GM12878 (cell line): Measurements from ENCODE around the gene MAP3K5. TPM values are rescaled to one million over a fixed set of nuclear protein-coding genes. Genes with fewer than 3 reads are reported as not detected.
A peak's percentile ranks its signal among the peaks of the same experiment; 100 is the strongest.

Experiments
- ATF2 ChIP-seq: IDR thresholded peaks from 2 replicates; pipeline ENCODE4 v1.6.1; 2012; ENCODE audit warnings: low read length, inconsistent platforms
- BRCA1 ChIP-seq: IDR thresholded peaks from 2 replicates; pipeline ENCODE4 v1.6.1; 2011; ENCODE audit warnings: low read depth, low read length, improper control_type of control experiment
- CHD2 ChIP-seq: IDR thresholded peaks from 2 replicates; pipeline ENCODE4 v1.6.1; 2011; ENCODE audit warnings: low read depth, low read length, improper control_type of control experiment, borderline replicate concordance
- CTCF ChIP-seq, 3 experiments: IDR thresholded peaks in 2 of 3; conservative IDR thresholded peaks in 1 of 3; 2 replicates each; pipeline ENCODE4 v1.5.1; 2011; ENCODE audit warnings: low read depth in 3 of 3, low read length in 3 of 3, mild to moderate bottlenecking in 3 of 3, control low read depth in 2 of 3, moderate library complexity in 2 of 3, inconsistent platforms in 1 of 3, mixed read lengths in 1 of 3; ENCODE audit not compliant: control insufficient read depth in 2 of 3, insufficient read depth in 1 of 3; ENCODE audit errors: extremely low read depth in 1 of 3
- E2F4 ChIP-seq: IDR thresholded peaks from 2 replicates; pipeline ENCODE4 v1.6.1; 2012; ENCODE audit warnings: low read depth, low read length, improper control_type of control experiment
- EP300 ChIP-seq, 2 experiments: fragments of 150-350 bp in 1 of 2; IDR thresholded peaks; 2 replicates each; pipeline ENCODE4 v1.6.1; 2011 to 2012; ENCODE audit warnings: low read depth in 2 of 2, low read length in 2 of 2, borderline replicate concordance in 1 of 2, improper control_type of control experiment in 1 of 2, inconsistent platforms in 1 of 2; ENCODE audit not compliant: control insufficient read depth in 1 of 2
- FOXK2 ChIP-seq: fragments of 450-650 bp; IDR thresholded peaks from 2 replicates; pipeline ENCODE4 v1.6.1; 2017; ENCODE audit warnings: mild to moderate bottlenecking, moderate library complexity
- HDGF ChIP-seq: fragments of 450-650 bp; IDR thresholded peaks from 2 replicates; pipeline ENCODE4 v1.6.1; 2016; ENCODE audit warnings: antibody characterized with exemption
- IRF3 ChIP-seq: fragments of 450-650 bp; IDR thresholded peaks from 2 replicates; pipeline ENCODE4 v1.6.1; 2014; ENCODE audit warnings: mild to moderate bottlenecking
- KAT2A ChIP-seq: conservative IDR thresholded peaks from 2 replicates; pipeline ENCODE4 v1.6.1; 2011; ENCODE audit warnings: low read depth, low read length; ENCODE audit not compliant: control insufficient read depth
- MTA2 ChIP-seq: fragments of 450-650 bp; IDR thresholded peaks from 2 replicates; pipeline ENCODE4 v1.6.1; 2016; ENCODE audit warnings: low read depth, mild to moderate bottlenecking, moderate library complexity
- MYC ChIP-seq: IDR thresholded peaks from 2 replicates; pipeline ENCODE4 v1.6.1; 2011; ENCODE audit warnings: mild to moderate bottlenecking, low read length, moderate library complexity, inconsistent platforms; ENCODE audit not compliant: insufficient read depth, insufficient replicate concordance, insufficient read length, severe bottlenecking
- NR2F1 ChIP-seq: fragments of 450-650 bp; conservative IDR thresholded peaks from 2 replicates; pipeline ENCODE4 v1.6.1; 2017; ENCODE audit warnings: mild to moderate bottlenecking
- POU2F2 ChIP-seq: IDR thresholded peaks from 3 replicates; pipeline ENCODE4 v1.6.1; 2011; ENCODE audit warnings: low read depth, mild to moderate bottlenecking, low read length, borderline replicate concordance
- RBBP5 ChIP-seq: fragments of 200-600 bp; sonication (generic); conservative IDR thresholded peaks from 2 replicates; pipeline ENCODE4 v1.6.1; 2016
- RUNX3 ChIP-seq: IDR thresholded peaks from 2 replicates; pipeline ENCODE4 v1.6.1; 2012; ENCODE audit warnings: low read length, inconsistent platforms
- SIN3A ChIP-seq: IDR thresholded peaks from 2 replicates; pipeline ENCODE4 v1.6.1; 2012; ENCODE audit warnings: low read depth, low read length, improper control_type of control experiment
- SP1 ChIP-seq: IDR thresholded peaks from one replicate; pipeline ENCODE4 v1.6.1; 2011; ENCODE audit warnings: low read depth, low read length
- STAT3 ChIP-seq: IDR thresholded peaks from 2 replicates; pipeline ENCODE4 v1.6.1; 2011; ENCODE audit warnings: low read depth, low read length, improper control_type of control experiment
- SUZ12 ChIP-seq: fragments of 200-600 bp; sonication (generic); IDR thresholded peaks from one replicate; pipeline ENCODE4 v1.6.1; 2018; ENCODE audit warnings: antibody characterized with exemption, mild to moderate bottlenecking; ENCODE audit not compliant: unreplicated experiment
- TCF7 ChIP-seq: IDR thresholded peaks from 2 replicates; pipeline ENCODE4 v1.6.1; 2014; ENCODE audit warnings: antibody characterized with exemption, borderline replicate concordance
- ZBTB11 ChIP-seq: fragments of 450-650 bp; formaldehyde crosslinking; IDR thresholded peaks from 2 replicates; pipeline ENCODE4 v1.5.0; 2022; ENCODE audit warnings: mild to moderate bottlenecking, missing genetic modification characterization
- ZNF384 ChIP-seq: IDR thresholded peaks from 2 replicates; pipeline ENCODE4 v1.6.1; 2012; ENCODE audit warnings: low read depth, mild to moderate bottlenecking, low read length, improper control_type of control experiment, borderline replicate concordance
- polyA plus RNA-seq, 11 experiments: library from polyadenylated mRNA; depleted of rRNA in 4 of 11; unstranded in 6 of 11; stranded (reverse) in 5 of 11; fragments of >200 nt; fragmentation: Nextera tagmentation in 4 of 11; fragmentation: Illumina TruSeq in 1 of 11; extraction: Ambion mirVana in 4 of 11; extraction: Trizol in 1 of 11; gene quantifications; 1 replicate in 1 of 11; 2 replicates in 10 of 11; pipeline versions ENCODE4 v1.2.1 to v1.2.3, GENCODE V29; 2011 to 2016; ENCODE audit warnings: inconsistent platforms in 2 of 11, missing spikeins in 2 of 11, low read depth in 1 of 11
- total RNA-seq, 4 experiments: library from RNA; depleted of rRNA in 3 of 4; stranded (reverse); fragments of >200 nt in 3 of 4; fragmentation: Illumina TruSeq in 1 of 4; extraction: Trizol in 1 of 4; gene quantifications; 2 replicates each; pipeline versions ENCODE4 v1.2.1 to v1.2.3, GENCODE V29; 2013 to 2021

The MAP3K5 gene
- total and polyA plus RNA-seq, 10 of the 15 experiments (the other 5 are each of a cell fraction or from before 2014, with no cell fraction given), result 5.4 to 34.3 (median 26.4) TPM

GRCh38 chr6:136793363-136793762, 1.1 kb upstream of the MAP3K5 start (continued):
- TF ChIP-seq ZBTB11 (CRISPR knock-in tag) (no peak), EP300 (IDR thresholded peaks at IDR 0.05; ENCODE audit: borderline replicate concordance in 1 of 2, control insufficient read depth in 1 of 2, low read depth in 2 of 2, low read length in 2 of 2) (peak in 1 of 2 experiments; percentile 52; a peak in 1 of 4 replicates), BRCA1 (no peak), SUZ12 (no peak), FOXK2 (no peak), SIN3A (no peak), KAT2A (no peak), MYC (no peak), E2F4 (no peak), ATF2 (no peak; the same call in none of the 2 replicates), CTCF (IDR thresholded peaks at IDR 0.05 in 2 of 3, conservative IDR thresholded peaks at IDR 0.05 in 1 of 3; ENCODE audit: control insufficient read depth in 2 of 3, extremely low read depth in 1 of 3, insufficient read depth in 1 of 3, low read depth in 3 of 3, low read length in 3 of 3) (no peak), IRF3 (no peak), POU2F2 (no peak), SP1 (no peak), STAT3 (no peak), ZNF384 (peak; percentile 41; the same call in 1 of the 2 replicates), NR2F1 (no peak), RUNX3 (no peak; the same call in 1 of the 2 replicates), MTA2 (no peak), CHD2 (no peak), TCF7 (0 out of 2 replicates have a peak, but pooled peaks have one; percentile 39), RBBP5 (no peak), HDGF (no peak)
